NCI-H1105 treated with DMSO at 0.1 percent for 48 hours (cell line): ENCODE results near the gene C11orf68.

Experiments
- DNase-seq: peaks from one replicate; lab custom pipeline; 2025; lab: John Stamatoyannopoulos, UW

C11orf68 gene

DNA sequence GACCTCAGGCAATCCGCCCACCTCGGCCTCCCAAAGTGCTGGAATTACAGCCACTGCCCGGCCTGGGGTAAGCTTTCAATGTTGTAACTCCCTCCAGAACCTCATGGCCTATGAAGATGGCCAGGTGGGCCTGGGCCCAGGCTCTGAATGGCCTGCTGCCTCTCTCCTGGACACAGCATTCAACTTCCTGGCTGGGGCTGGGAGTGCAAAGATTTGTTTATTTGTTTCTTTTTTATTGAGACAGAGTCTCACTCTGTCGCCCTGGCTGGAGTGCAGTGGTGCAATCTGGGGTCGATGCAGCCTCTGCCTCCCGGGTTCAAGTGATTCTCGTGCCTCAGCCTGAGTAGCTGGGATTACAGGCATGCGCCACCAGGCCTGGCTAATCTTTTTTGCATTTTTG, 25.9 kb upstream of the C11orf68 start:
- DNase-seq = no peak

GRCh38 chr11:65944191-65944590, 25.3 kb upstream of the C11orf68 start:
- DNase-seq = no peak

DNA sequence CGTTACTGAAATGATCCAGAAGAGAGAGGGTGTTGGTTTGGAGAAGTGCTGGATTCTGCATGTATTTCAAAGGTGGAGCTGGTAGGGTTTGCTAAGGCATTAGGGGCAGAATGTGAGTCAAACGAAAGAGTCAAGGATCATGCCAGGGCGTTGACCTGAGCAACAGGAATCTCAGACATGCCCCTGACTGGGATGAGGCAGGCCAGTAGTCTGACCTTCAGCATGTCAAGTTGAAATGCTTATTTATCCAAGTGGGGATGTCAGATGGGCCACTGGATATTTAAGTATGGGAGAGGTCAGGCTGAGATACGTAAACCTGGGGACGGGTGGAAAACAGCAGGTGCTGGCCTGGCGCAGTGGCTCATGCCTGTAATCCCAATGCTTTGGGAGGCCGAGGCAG, 23.7 kb upstream of the C11orf68 start:
- no peak for DNase-seq

DNA sequence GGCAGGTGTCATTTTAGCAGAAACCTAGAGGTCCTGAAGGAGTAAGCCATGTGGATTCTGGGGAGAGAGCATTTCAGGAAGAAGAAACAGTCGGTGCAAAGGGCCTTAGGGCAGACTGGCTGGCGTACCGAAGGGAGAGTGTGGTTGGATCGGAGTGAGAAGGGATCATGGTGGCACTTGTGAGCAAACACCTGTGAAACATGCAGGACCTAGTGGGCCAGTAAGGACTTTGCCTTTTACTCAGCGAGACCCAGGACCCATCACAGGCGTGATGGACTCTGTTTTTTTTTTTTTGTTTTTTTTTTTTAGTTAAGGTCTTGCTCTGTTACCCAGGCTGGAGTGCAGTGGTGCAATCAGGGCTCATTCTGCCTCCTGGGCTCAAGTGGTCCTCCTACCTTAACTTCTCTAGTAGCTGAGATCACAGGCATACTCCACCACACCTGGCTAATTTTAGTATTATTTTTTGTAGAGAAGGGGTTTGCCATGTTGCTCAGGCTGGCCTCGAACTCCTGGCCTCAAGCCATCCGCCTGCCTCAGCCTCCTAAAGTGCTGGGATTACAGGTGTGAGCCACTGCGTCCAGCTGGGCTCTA, 23.0 kb upstream of the C11orf68 start:
- DNase-seq = no peak

GRCh38 chr11:65937766-65938165, 18.9 kb upstream of the C11orf68 start:
- DNase-seq = no peak

GRCh38 chr11:65934014-65934413, 15.2 kb upstream of the C11orf68 start:
- DNase-seq = no peak

DNA sequence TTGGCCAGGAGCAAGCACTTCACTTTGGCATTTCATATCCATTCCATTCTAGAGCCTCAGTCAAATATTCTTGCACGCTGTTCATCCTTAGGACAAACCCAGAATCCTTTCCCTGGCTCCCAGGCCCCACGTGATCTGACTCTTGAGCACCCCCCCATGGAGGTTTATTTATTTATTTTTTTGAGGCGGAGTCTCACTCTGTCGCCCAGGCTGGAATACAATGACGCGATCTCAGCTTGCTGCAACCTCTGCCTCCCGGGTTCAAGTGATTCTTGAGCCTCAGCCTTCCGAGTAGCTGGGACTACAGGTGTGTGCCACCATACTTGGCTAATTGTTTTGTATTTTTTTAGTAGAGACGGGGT, 13.7 kb upstream of the C11orf68 start:
- DNase-seq = no peak

GRCh38 chr11:65931773-65932557, 13.1 kb upstream of the C11orf68 start:
- DNase-seq = no peak

DNA sequence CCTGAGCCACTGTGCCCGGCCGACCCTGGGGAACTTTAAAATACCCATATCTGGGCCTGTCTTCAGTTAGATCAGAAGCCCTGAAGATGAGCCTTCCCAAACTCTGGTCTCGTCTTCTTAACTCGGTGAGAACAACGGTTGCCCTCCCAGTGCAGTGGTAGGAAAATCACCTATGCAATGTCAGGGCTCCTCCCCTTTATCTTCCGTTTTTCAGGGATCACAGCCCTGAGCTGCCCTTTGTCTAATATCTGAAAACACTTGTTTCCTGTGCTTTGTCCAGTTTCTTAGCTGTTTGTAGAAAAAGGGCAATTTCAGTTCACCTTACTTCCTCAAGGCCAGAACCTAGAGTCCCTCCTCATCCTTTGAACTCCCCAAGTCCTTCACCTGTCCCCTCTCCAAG, 9.8 kb upstream of the C11orf68 start:
- DNase-seq = no peak

- DNase-seq = no peak
These were observed 9.1 kb upstream of the C11orf68 start for GRCh38 chr11:65927904-65928397.

GRCh38 chr11:65925397-65925796, 6.5 kb upstream of the C11orf68 start:
- DNase-seq = no peak

- DNase-seq = no peak
These were observed 3.7 kb upstream of the C11orf68 start for GRCh38 chr11:65922565-65922964.

GRCh38 chr11:65921876-65922275, 3.0 kb upstream of the C11orf68 start:
- DNase-seq = no peak

- no peak for DNase-seq
These were observed 2.2 kb upstream of the C11orf68 start for GRCh38 chr11:65921033-65921555.

GRCh38 chr11:65920372-65920802, 1.5 kb upstream of the C11orf68 start:
- no peak for DNase-seq

GRCh38 chr11:65919573-65920371, 910 bp upstream of the C11orf68 start:
- DNase-seq = no peak

GRCh38 chr11:65919141-65919572, 295 bp upstream of the C11orf68 start, which contains the start of gene DRAP1:
Gene DRAP1 (plus strand): TSS chr11:65919426. CDS start chr11:65919502, 76 bp downstream.
- peak; percentile 97 for DNase-seq

DNA sequence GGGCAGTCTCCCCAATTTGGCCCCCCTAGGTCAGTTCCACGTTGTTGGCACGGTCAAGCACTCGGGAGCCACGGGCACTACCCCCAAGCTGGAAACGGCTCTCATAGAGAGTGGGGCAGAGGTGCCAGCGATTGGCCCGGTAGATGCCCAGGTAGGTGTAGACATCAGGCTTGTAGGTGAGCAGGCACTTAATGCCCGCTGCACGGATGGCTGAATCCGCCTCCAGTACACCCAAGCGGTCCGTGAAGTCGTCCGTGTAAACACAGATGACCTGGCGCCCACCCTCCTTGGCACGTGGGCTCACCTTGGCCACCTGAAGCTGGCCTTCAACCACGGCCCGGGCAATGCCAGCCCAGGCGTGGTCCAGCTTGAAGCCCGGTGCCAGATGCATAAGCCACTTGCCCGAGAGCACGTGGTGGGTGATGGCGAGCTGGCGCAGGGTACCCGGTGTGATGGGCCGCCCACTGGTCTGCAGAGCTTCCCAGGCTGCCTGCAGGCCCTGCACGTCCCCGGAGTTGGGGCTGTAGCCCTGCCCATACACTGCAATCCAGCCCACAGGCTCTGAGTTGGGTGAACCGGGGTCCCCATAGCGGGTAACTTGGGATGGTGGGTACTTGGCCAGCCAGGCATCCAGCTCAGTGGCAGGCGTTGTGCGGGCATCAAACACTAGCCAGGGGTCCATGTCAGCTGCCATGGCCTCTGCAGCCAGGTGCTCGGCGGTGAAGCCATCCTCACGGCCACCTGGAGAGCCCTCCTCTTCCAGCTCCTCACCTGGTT, 1.2 kb downstream of the C11orf68 start:
- DNase-seq = no peak

DNA sequence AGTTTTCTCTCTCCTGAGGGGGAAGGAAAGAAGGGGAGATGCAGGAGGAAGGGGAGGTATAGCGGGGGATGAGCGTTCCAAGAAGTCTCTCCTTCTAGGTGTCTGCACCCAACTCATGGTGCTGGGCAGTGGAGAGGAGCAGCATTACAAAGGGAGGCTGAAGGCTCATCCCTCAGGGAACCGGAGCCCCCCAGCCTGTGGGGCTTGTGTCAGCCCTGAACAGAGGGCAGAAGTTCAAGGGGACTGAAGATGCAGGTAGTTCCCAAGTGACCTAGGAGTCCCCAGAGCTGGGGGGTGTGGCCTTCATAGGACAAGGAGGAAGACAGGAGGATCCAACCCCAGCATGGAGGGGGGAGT, 1.8 kb downstream of the C11orf68 start:
- DNase-seq = no peak

- DNase-seq = no peak
These were observed 2.5 kb downstream of the C11orf68 start for GRCh38 chr11:65916391-65916790.

GRCh38 chr11:65915821-65916251, 3.0 kb downstream of the C11orf68 start:
- no peak for DNase-seq
